ENCODE data around the gene NR3C1. TPM values are rescaled to one million over a fixed set of nuclear protein-coding genes. Genes with fewer than 3 reads are reported as not detected.

The NR3C1 gene
- total and polyA plus RNA-seq, 2 of the 13 experiments (the other 11 are each of a cell fraction or from before 2014, with no cell fraction given), result 10.0 to 24.3 TPM

DNA sequence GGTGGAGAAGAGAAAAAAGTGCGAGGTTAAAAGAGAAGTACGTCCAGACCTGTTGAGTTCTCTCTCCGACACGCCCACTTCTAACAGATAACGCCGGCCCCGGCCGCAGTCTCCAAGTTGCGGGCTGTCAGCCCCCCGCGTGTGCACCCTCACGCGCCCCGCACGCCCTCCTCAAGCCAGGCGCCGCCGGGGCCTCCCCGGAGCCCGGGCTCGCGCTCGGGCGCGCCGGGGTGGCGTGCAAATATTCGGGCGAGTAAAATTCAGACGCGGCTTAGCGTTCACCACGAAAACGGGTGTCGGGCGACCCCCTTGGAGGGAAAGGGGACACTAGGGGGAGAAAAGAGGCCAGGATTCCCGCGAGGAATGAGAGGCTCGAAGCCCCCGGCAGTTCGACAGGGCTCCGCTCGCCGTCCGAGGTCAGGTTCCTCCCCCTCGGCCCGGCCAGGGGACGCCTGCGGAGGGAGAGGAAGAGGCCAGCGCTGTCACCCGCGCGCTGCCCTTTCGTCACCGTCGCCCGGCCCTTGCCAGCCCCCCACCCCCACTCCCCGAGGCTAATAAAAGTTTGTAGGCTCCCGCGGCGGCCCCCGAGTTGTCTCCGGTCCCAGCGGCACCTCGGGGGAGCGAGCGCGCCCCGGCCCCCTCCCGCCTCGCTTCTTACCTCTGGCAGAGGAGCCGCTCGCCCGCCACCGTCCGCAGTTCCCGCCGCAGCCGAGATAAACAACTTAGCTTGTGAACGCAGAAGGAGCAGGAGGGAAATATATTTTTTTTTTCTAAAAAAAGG, 743 bp downstream of the NR3C1 start (continued):
- TF ChIP-seq, protein P1, sequence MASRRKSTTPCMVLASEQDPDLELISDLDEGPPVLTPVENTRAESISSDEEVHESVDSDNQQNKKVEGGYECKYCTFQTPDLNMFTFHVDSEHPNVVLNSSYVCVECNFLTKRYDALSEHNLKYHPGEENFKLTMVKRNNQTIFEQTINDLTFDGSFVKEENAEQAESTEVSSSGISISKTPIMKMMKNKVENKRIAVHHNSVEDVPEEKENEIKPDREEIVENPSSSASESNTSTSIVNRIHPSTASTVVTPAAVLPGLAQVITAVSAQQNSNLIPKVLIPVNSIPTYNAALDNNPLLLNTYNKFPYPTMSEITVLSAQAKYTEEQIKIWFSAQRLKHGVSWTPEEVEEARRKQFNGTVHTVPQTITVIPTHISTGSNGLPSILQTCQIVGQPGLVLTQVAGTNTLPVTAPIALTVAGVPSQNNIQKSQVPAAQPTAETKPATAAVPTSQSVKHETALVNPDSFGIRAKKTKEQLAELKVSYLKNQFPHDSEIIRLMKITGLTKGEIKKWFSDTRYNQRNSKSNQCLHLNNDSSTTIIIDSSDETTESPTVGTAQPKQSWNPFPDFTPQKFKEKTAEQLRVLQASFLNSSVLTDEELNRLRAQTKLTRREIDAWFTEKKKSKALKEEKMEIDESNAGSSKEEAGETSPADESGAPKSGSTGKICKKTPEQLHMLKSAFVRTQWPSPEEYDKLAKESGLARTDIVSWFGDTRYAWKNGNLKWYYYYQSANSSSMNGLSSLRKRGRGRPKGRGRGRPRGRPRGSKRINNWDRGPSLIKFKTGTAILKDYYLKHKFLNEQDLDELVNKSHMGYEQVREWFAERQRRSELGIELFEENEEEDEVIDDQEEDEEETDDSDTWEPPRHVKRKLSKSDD (CRISPR knock-in tag; IDR thresholded peaks at IDR 0.05; ENCODE audit: low read depth), result no peak
- no peak for TF ChIP-seq REL (CRISPR knock-in tag; conservative IDR thresholded peaks at IDR 0.05)
- no peak for TF ChIP-seq ZNF451 (CRISPR knock-in tag; IDR thresholded peaks at IDR 0.05)
- TF ChIP-seq IKZF4 (CRISPR knock-in tag; IDR thresholded peaks at IDR 0.05; ENCODE audit: borderline replicate concordance, low read depth, not compliant biosample characterization), result no peak
- no peak for TF ChIP-seq NFE2L1 (CRISPR knock-in tag; IDR thresholded peaks at IDR 0.05; ENCODE audit: borderline replicate concordance)
- no peak for TF ChIP-seq ZNF251 (CRISPR knock-in tag; IDR thresholded peaks at IDR 0.05)
- no peak for TF ChIP-seq KDM4B (CRISPR knock-in tag; IDR thresholded peaks at IDR 0.05)
- TF ChIP-seq, protein P2, sequence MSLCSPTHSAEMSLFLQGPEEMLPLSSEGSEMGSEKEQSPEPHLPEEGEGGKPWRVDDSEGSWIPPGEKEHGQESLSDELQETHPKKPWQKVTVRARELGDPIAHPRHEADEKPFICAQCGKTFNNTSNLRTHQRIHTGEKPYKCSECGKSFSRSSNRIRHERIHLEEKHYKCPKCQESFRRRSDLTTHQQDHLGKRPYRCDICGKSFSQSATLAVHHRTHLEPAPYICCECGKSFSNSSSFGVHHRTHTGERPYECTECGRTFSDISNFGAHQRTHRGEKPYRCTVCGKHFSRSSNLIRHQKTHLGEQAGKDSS (CRISPR knock-in tag; IDR thresholded peaks at IDR 0.05; ENCODE audit: borderline replicate concordance, low read depth), result no peak
- no peak for TF ChIP-seq ZNF768 (CRISPR knock-in tag; IDR thresholded peaks at IDR 0.05)
- TF ChIP-seq TMF1 (CRISPR knock-in tag; IDR thresholded peaks at IDR 0.05; ENCODE audit: low read depth), result 0 out of 2 replicates have a peak, but pooled peaks have one; percentile 26
- no peak for TF ChIP-seq ARNT (IDR thresholded peaks at IDR 0.05)
- TF ChIP-seq RORA (CRISPR knock-in tag; IDR thresholded peaks at IDR 0.05), result no peak
- TF ChIP-seq, protein P3, sequence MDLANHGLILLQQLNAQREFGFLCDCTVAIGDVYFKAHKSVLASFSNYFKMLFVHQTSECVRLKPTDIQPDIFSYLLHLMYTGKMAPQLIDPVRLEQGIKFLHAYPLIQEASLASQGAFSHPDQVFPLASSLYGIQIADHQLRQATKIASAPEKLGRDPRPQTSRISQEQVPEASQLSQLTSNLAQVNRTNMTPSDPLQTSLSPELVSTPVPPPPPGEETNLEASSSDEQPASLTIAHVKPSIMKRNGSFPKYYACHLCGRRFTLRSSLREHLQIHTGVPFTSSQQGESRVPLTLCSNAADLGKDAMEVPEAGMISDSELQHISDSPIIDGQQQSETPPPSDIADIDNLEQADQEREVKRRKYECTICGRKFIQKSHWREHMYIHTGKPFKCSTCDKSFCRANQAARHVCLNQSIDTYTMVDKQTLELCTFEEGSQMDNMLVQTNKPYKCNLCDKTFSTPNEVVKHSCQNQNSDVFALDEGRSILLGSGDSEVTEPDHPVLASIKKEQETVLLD (CRISPR knock-in tag; IDR thresholded peaks at IDR 0.05; ENCODE audit: low read depth), result no peak
- TF ChIP-seq NFIB (CRISPR knock-in tag; IDR thresholded peaks at IDR 0.05; ENCODE audit: borderline replicate concordance), result no peak
- TF ChIP-seq SALL2 (CRISPR knock-in tag; IDR thresholded peaks at IDR 0.05), result no peak
- 0 out of 2 replicates have a peak, but pooled peaks have one; percentile 5 for TF ChIP-seq NCOA2 (CRISPR knock-in tag; IDR thresholded peaks at IDR 0.05)
- peak; percentile 65; the same call in 1 of the 2 replicates for TF ChIP-seq KDM5A (IDR thresholded peaks at IDR 0.05; ENCODE audit: borderline replicate concordance, low read length)
- TF ChIP-seq, protein P4, sequence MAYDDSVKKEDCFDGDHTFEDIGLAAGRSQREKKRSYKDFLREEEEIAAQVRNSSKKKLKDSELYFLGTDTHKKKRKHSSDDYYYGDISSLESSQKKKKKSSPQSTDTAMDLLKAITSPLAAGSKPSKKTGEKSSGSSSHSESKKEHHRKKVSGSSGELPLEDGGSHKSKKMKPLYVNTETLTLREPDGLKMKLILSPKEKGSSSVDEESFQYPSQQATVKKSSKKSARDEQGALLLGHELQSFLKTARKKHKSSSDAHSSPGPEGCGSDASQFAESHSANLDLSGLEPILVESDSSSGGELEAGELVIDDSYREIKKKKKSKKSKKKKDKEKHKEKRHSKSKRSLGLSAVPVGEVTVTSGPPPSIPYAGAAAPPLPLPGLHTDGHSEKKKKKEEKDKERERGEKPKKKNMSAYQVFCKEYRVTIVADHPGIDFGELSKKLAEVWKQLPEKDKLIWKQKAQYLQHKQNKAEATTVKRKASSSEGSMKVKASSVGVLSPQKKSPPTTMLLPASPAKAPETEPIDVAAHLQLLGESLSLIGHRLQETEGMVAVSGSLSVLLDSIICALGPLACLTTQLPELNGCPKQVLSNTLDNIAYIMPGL (CRISPR knock-in tag; IDR thresholded peaks at IDR 0.05; ENCODE audit: borderline replicate concordance in 1 of 2, low read depth in 1 of 2), result 0 out of 4 replicates have a peak, but pooled peaks of 1 of the 2 experiments have one; percentile 24
- TF ChIP-seq HNRNPLL (IDR thresholded peaks at IDR 0.05; ENCODE audit: low read depth, low read length, poor library complexity, severe bottlenecking), result peak; percentile 91
- TF ChIP-seq MTA1 (CRISPR knock-in tag; IDR thresholded peaks at IDR 0.05; ENCODE audit: borderline replicate concordance), result no peak
- peak; percentile 30 for TF ChIP-seq ZEB1 (IDR thresholded peaks at IDR 0.05; ENCODE audit: insufficient replicate concordance, low read depth)
- TF ChIP-seq ZKSCAN1 (IDR thresholded peaks at IDR 0.05; ENCODE audit: low read length), result no peak
- no peak for TF ChIP-seq ONECUT2 (CRISPR knock-in tag; IDR thresholded peaks at IDR 0.05)

Data from HepG2 (cell line).